Transverse colon (tissue), 3 donors: Measurements from ENCODE around the gene UBE4B.

Experiments
- POLR2A ChIP-seq: fragments of 450-650 bp; IDR thresholded peaks from one replicate; pipeline ENCODE4 v1.6.1; 2016; ENCODE audit warnings: antibody characterized with exemption, mild to moderate bottlenecking, moderate library complexity
- TF ChIP-seq, protein P1 (sequence below), 5 experiments: fragments of 200-600 bp in 3 of 5; fragments of 450-650 bp in 2 of 5; sonication (generic) in 3 of 5; IDR thresholded peaks; 1 replicate in 2 of 5; 2 replicates in 3 of 5; pipeline ENCODE4 v1.5.1; 2016 to 2017; ENCODE audit warnings: antibody characterized with exemption in 5 of 5, inconsistent platforms in 3 of 5, mild to moderate bottlenecking in 2 of 5, moderate library complexity in 1 of 5

DNA sequence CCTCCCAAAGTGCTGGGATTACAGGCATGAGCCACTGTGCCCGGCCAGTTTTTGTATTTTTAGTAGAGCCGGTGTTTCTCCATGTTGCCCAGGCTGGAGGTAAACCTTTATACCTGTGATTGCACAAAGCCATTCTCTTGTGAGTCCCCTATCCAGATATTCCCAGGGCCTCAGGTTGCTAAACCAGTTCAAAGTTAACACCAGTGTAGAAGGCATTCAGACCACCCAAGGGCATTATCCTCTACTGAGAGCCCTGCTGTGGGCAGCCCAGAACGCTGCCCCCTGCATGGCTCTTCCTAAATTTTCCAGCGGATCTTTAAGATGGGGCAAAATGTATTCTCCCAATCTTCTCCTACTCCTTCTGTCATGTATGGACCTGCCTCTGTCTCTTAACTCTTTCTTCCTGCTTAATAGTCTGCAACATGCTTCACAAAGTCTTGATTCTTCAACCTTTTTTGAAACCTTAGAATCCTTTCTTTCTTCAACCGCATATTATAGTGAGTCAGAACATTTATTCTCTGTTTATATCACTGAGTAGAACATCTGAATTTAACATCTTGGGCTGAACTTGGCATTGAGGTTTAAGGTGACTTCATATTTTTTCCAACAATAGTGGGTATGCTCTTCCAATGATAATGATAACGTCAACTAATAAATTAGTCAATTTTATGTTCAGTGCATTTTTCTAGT is 36.0 kb downstream of the UBE4B start:
- TF ChIP-seq POLR2A, result no peak
- TF ChIP-seq, protein P1, sequence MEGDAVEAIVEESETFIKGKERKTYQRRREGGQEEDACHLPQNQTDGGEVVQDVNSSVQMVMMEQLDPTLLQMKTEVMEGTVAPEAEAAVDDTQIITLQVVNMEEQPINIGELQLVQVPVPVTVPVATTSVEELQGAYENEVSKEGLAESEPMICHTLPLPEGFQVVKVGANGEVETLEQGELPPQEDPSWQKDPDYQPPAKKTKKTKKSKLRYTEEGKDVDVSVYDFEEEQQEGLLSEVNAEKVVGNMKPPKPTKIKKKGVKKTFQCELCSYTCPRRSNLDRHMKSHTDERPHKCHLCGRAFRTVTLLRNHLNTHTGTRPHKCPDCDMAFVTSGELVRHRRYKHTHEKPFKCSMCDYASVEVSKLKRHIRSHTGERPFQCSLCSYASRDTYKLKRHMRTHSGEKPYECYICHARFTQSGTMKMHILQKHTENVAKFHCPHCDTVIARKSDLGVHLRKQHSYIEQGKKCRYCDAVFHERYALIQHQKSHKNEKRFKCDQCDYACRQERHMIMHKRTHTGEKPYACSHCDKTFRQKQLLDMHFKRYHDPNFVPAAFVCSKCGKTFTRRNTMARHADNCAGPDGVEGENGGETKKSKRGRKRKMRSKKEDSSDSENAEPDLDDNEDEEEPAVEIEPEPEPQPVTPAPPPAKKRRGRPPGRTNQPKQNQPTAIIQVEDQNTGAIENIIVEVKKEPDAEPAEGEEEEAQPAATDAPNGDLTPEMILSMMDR (IDR thresholded peaks at IDR 0.05), result no peak
